Esophagus muscularis mucosa (tissue), 4 donors: ENCODE results near the gene AGO4. TPM values are rescaled to one million over a fixed set of nuclear protein-coding genes. Genes with fewer than 3 reads are reported as not detected.
"Not testable (repeated sequence)": the region's sequence is repeated elsewhere in the genome, so short reads cannot be mapped to it uniquely, and the experiment has no call there.

Source experiments
- DNase-seq: peaks from one replicate; pipeline ENCODE4 v3.0.0-alpha.2; 2017; ENCODE audit errors: extremely low spot score
- H3K27ac ChIP-seq, 4 donors: fragments of 200-600 bp; sonication (generic); replicated peaks in 1 of 4; 1 replicate in 3 of 4; 2 replicates in 1 of 4; pipeline ENCODE4 v1.5.1; 2016 to 2019; ENCODE audit warnings: mild to moderate bottlenecking in 1 of 4
- H3K27me3 ChIP-seq, 4 donors: fragments of 200-600 bp; sonication (generic); one replicate each; pipeline versions ENCODE4 v1.5.1 to v1.6.0; 2016 to 2019
- H3K36me3 ChIP-seq, 4 donors: fragments of 200-600 bp; sonication (generic); one replicate each; pipeline ENCODE4 v1.5.1; 2016 to 2019
- H3K4me1 ChIP-seq, 4 donors: fragments of 200-600 bp; sonication (generic); one replicate each; pipeline ENCODE4 v1.5.1; 2016 to 2019
- H3K4me3 ChIP-seq, 4 donors: fragments of 200-600 bp; sonication (generic); 1 replicate in 2 of 4; 2 replicates in 2 of 4; pipeline ENCODE4 v1.5.1; 2016 to 2019; ENCODE audit warnings: mild to moderate bottlenecking in 4 of 4, moderate library complexity in 1 of 4
- H3K9me3 ChIP-seq, 4 donors: fragments of 200-600 bp; sonication (generic); 1 replicate in 3 of 4; 2 replicates in 1 of 4; pipeline ENCODE4 v1.5.1; 2016 to 2019
- CTCF ChIP-seq, 3 experiments: fragments of 200-600 bp in 2 of 3; fragments of 450-650 bp in 1 of 3; sonication (generic) in 2 of 3; IDR thresholded peaks; one replicate each; pipeline ENCODE4 v1.5.1; 2017 to 2019; ENCODE audit warnings: antibody characterized with exemption in 3 of 3, mild to moderate bottlenecking in 2 of 3, moderate library complexity in 1 of 3
- EP300 ChIP-seq: sonication (generic); formaldehyde crosslinking; IDR thresholded peaks from one replicate; pipeline ENCODE4 v1.6.1; 2017; ENCODE audit warnings: antibody characterized with exemption
- POLR2A ChIP-seq: fragments of 450-650 bp; IDR thresholded peaks from one replicate; pipeline ENCODE4 v1.6.1; 2017; ENCODE audit warnings: antibody characterized with exemption, moderate library complexity, mild to moderate bottlenecking, low read depth
- POLR2AphosphoS5 ChIP-seq, 2 donors: sonication (generic); formaldehyde crosslinking; IDR thresholded peaks; one replicate each; pipeline ENCODE4 v1.6.1; 2017; ENCODE audit warnings: antibody characterized with exemption in 2 of 2
- WGBS: methylation state at CpG from one replicate; pipeline ENCODE4 v1.1.5; 2018; 5-methylcytosine and 5-hydroxymethylcytosine counted together
- intact Hi-C: fragments of 100-400 bp; cut with DNase I; formaldehyde crosslinking; loops from one replicate; pipeline ENCODE4 v1.15.1; 2023
- total RNA-seq, 4 donors: library from RNA; depleted of rRNA; stranded (reverse); fragments of >200 nt; gene quantifications; one replicate each; pipeline versions ENCODE4 v1.1.0 to v1.2.1, GENCODE V29; 2016

The AGO4 gene
- total RNA-seq, 4 donors from 2014 or later = 25.2 to 42.7 (median 33.0) TPM

GRCh38 chr1:35797380-35797779, 10.4 kb upstream of the AGO4 start:
- Histone ChIP-seq H3K27ac (no peak overlapping the region), H3K4me1 (no peaks in the 10 kb centered on the region), H3K36me3 (no peaks in the 10 kb centered on the region), H3K27me3 (no peaks in the 10 kb centered on the region), H3K4me3 (no peak overlapping the region), H3K9me3 (no peaks in the 10 kb centered on the region)
- intact Hi-C loops = no loop called here
- no peak for DNase-seq
- WGBS = 84% methylated on average over 5 of the region's 5 CpGs
- TF ChIP-seq POLR2AphosphoS5 (IDR thresholded peaks at IDR 0.05) (no peak), EP300 (no peak), POLR2A (no peak), CTCF (IDR thresholded peaks at IDR 0.05) (no peak)

GRCh38 chr1:35798019-35798418, 9.8 kb upstream of the AGO4 start:
- H3K27me3 ChIP-seq, H3K4me3 ChIP-seq, intact Hi-C loops, H3K27ac ChIP-seq, H3K9me3 ChIP-seq, H3K4me1 ChIP-seq, DNase-seq, H3K36me3 ChIP-seq: not testable (repeated sequence)
- 88% methylated on average over 2 of the region's 2 CpGs for WGBS

- H3K36me3 ChIP-seq, DNase-seq, H3K4me1 ChIP-seq, H3K4me3 ChIP-seq, H3K27me3 ChIP-seq, H3K27ac ChIP-seq, intact Hi-C loops, H3K9me3 ChIP-seq: not testable (repeated sequence)
- 75% methylated on average over 11 of the region's 11 CpGs for WGBS
These were observed 7.5 kb upstream of the AGO4 start for GRCh38 chr1:35800167-35800887.

- H3K4me3 ChIP-seq = peak overlapping the region; percentile 92 to 96 (median 94)
- intact Hi-C loops = no loop called here
These were observed 766 bp downstream of the AGO4 start for GRCh38 chr1:35808450-35809113.

GRCh38 chr1:35809114-35810095, 1.6 kb downstream of the AGO4 start:
- no peaks in the 10 kb centered on the region for H3K36me3 ChIP-seq
- peaks cover 23 to 46% (median 37%) of the 10 kb centered on the region in 4 donors for H3K4me1 ChIP-seq
- TF ChIP-seq EP300 = no peak
- TF ChIP-seq CTCF (IDR thresholded peaks at IDR 0.05) = no peak
- TF ChIP-seq POLR2AphosphoS5 (IDR thresholded peaks at IDR 0.05) = no peak
- no peak for TF ChIP-seq POLR2A
- no peak for DNase-seq
- 43% methylated on average over 7 of the region's 7 CpGs for WGBS
- intact Hi-C loops = no loop called here
- H3K9me3 ChIP-seq = no peaks in the 10 kb centered on the region
- H3K4me3 ChIP-seq = peak overlapping the region; percentile 92 to 96 (median 94)
- no peaks in the 10 kb centered on the region for H3K27me3 ChIP-seq
- peak overlapping the region; percentile 94 to 98 (median 96) for H3K27ac ChIP-seq

More at GRCh38 chr1:35808450-35809113, 766 bp downstream of the AGO4 start:
- Histone ChIP-seq H3K36me3 (no peaks in the 10 kb centered on the region), H3K4me1 (peaks cover 23 to 46% (median 37%) of the 10 kb centered on the region in 4 donors), H3K27me3 (no peaks in the 10 kb centered on the region), H3K27ac (peak overlapping the region; percentile 94 to 98 (median 96)), H3K9me3 (no peaks in the 10 kb centered on the region)
- WGBS = 2% methylated on average over 23 of the region's 49 CpGs
- no peak for DNase-seq
- TF ChIP-seq POLR2AphosphoS5 (IDR thresholded peaks at IDR 0.05) (peak; percentile 26 to 35), EP300 (no peak), CTCF (IDR thresholded peaks at IDR 0.05) (no peak), POLR2A (no peak)
